GM23338 (cell line): ENCODE data around the gene MAPK12. TPM values are rescaled to one million over a fixed set of nuclear protein-coding genes. Genes with fewer than 3 reads are reported as not detected.

Source experiments
- ATAC-seq: fragments of 200-7000 bp; cut with Tn5 transposase; 3 replicates; pipeline ENCODE4 v1.9.1; 2020
- DNase-seq: peaks from one replicate; pipeline ENCODE4 v3.0.0-alpha.2; 2015; ENCODE audit warnings: low spot score
- H2AFZ ChIP-seq: fragments of 200-600 bp; sonication (generic); 2 replicates; pipeline ENCODE4 v1.8.0; 2016; ENCODE audit warnings: antibody characterized with exemption, mild to moderate bottlenecking, moderate library complexity
- H3F3A ChIP-seq: fragments of 200-600 bp; sonication (generic); replicated peaks from 2 replicates; pipeline ENCODE4 v1.8.0; 2017; ENCODE audit warnings: antibody characterized with exemption, mixed run types, low read depth
- H3K27ac ChIP-seq: fragments of 200-600 bp; sonication (generic); 2 replicates; pipeline ENCODE4 v1.6.1; 2016; ENCODE audit warnings: low read depth
- H3K27me3 ChIP-seq: fragments of 200-600 bp; sonication (generic); 2 replicates; pipeline ENCODE4 v1.8.0; 2016; ENCODE audit warnings: mild to moderate bottlenecking, mixed run types, moderate library complexity; ENCODE audit not compliant: insufficient read depth
- H3K36me3 ChIP-seq: fragments of 200-600 bp; sonication (generic); 2 replicates; pipeline ENCODE4 v1.8.0; 2016; ENCODE audit warnings: mild to moderate bottlenecking; ENCODE audit not compliant: insufficient read depth
- H3K4me1 ChIP-seq: fragments of 200-600 bp; sonication (generic); 2 replicates; pipeline ENCODE4 v1.8.0; 2016; ENCODE audit warnings: mild to moderate bottlenecking, moderate library complexity; ENCODE audit not compliant: insufficient read depth
- H3K4me2 ChIP-seq: fragments of 200-600 bp; sonication (generic); 2 replicates; pipeline ENCODE4 v1.7.1; 2017; ENCODE audit warnings: mixed run types
- H3K4me3 ChIP-seq: fragments of 200-600 bp; sonication (generic); 2 replicates; pipeline ENCODE4 v1.6.1; 2016; ENCODE audit warnings: mixed run types
- H3K79me2 ChIP-seq: fragments of 200-600 bp; sonication (generic); replicated peaks from 2 replicates; pipeline ENCODE4 v1.8.0; 2017; ENCODE audit warnings: mild to moderate bottlenecking; ENCODE audit not compliant: insufficient read depth
- H3K9me2 ChIP-seq: fragments of 200-600 bp; sonication (generic); 2 replicates; pipeline ENCODE4 v1.8.0; 2017; ENCODE audit not compliant: insufficient read depth
- H4K20me1 ChIP-seq: fragments of 200-600 bp; sonication (generic); replicated peaks from 2 replicates; pipeline ENCODE4 v1.8.0; 2017; ENCODE audit warnings: mild to moderate bottlenecking; ENCODE audit not compliant: insufficient read depth
- H3K27ac Mint-ChIP-seq: 2 replicates; pipeline ENCODE4 v1.8.0; 2020; ENCODE audit warnings: inconsistent platforms, mild to moderate bottlenecking, moderate library complexity, mixed read lengths
- H3K27me3 Mint-ChIP-seq: 3 replicates; pipeline ENCODE4 v1.8.0; 2022; ENCODE audit warnings: low read depth, mild to moderate bottlenecking, moderate library complexity, mixed read lengths, inconsistent platforms; ENCODE audit not compliant: insufficient read depth, poor library complexity
- H3K36me3 Mint-ChIP-seq: 3 replicates; pipeline ENCODE4 v1.8.0; 2021; ENCODE audit warnings: low read depth, mild to moderate bottlenecking, inconsistent platforms, moderate library complexity, mixed read lengths
- H3K4me1 Mint-ChIP-seq: 3 replicates; pipeline ENCODE4 v1.8.0; 2020; ENCODE audit warnings: mild to moderate bottlenecking, inconsistent platforms, mixed read lengths
- H3K4me3 Mint-ChIP-seq: 3 replicates; pipeline ENCODE4 v1.8.0; 2021; ENCODE audit warnings: moderate library complexity, mild to moderate bottlenecking, inconsistent platforms, mixed read lengths
- H3K9me3 Mint-ChIP-seq: 3 replicates; pipeline ENCODE4 v1.8.0; 2020; ENCODE audit warnings: moderate library complexity, mild to moderate bottlenecking, inconsistent platforms, mixed read lengths
- JUNB ChIP-seq: IDR thresholded peaks from one replicate; pipeline ENCODE4 v1.6.1; 2016; ENCODE audit warnings: antibody characterized with exemption; ENCODE audit not compliant: unreplicated experiment
- NANOG ChIP-seq: IDR thresholded peaks from 2 replicates; pipeline ENCODE4 v1.6.1; 2016; ENCODE audit warnings: antibody characterized with exemption, borderline replicate concordance
- STAT1 ChIP-seq: IDR thresholded peaks from one replicate; pipeline ENCODE4 v1.6.1; 2016; ENCODE audit warnings: antibody characterized with exemption; ENCODE audit not compliant: unreplicated experiment
- polyA plus RNA-seq: library from polyadenylated mRNA; unstranded; fragments of >200 nt; fragmentation: Nextera tagmentation; extraction: Ambion mirVana; gene quantifications from 2 replicates; pipeline ENCODE4 v1.2.1, GENCODE V29; 2016
- total RNA-seq: library from RNA; depleted of rRNA; stranded (reverse); fragments of >200 nt; shearing (Covaris generic); gene quantifications from 2 replicates; pipeline ENCODE4 v1.2.3, GENCODE V29; 2014
- TF ChIP-seq, protein P1 (sequence below): fragments of 250-450 bp; sonication (Bioruptor Pico); IDR thresholded peaks from 2 replicates; pipeline ENCODE4 v1.5.0; 2020; ENCODE audit warnings: mild to moderate bottlenecking, moderate library complexity
- TF ChIP-seq, protein P2 (sequence below): IDR thresholded peaks from 2 replicates; pipeline ENCODE4 v1.6.1; 2016; ENCODE audit warnings: antibody characterized with exemption
- TF ChIP-seq, protein P3 (sequence below): IDR thresholded peaks from one replicate; pipeline ENCODE4 v1.6.1; 2018; ENCODE audit warnings: antibody characterized with exemption; ENCODE audit not compliant: unreplicated experiment

Gene MAPK12
- total and polyA plus RNA-seq, 2 experiments from 2014 or later = 10.4 to 26.1 TPM

DNA sequence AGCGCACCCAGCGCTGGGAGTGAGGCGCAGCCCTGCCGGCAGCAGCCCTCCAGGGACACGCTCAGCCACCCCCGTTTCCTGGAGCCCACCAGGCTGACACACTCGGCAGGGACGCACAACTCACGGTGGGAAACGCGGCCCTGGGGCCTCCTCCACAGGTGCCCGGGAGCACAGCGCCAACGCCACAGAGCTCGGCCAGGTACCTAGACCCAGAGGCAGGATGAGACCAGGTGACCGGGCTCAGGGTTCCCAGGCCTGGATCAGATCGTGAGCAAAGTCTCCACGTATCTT is 34.7 kb downstream of the MAPK12 start:
- ATAC-seq (no peak), DNase-seq (no peak)
- TF ChIP-seq, protein P1, sequence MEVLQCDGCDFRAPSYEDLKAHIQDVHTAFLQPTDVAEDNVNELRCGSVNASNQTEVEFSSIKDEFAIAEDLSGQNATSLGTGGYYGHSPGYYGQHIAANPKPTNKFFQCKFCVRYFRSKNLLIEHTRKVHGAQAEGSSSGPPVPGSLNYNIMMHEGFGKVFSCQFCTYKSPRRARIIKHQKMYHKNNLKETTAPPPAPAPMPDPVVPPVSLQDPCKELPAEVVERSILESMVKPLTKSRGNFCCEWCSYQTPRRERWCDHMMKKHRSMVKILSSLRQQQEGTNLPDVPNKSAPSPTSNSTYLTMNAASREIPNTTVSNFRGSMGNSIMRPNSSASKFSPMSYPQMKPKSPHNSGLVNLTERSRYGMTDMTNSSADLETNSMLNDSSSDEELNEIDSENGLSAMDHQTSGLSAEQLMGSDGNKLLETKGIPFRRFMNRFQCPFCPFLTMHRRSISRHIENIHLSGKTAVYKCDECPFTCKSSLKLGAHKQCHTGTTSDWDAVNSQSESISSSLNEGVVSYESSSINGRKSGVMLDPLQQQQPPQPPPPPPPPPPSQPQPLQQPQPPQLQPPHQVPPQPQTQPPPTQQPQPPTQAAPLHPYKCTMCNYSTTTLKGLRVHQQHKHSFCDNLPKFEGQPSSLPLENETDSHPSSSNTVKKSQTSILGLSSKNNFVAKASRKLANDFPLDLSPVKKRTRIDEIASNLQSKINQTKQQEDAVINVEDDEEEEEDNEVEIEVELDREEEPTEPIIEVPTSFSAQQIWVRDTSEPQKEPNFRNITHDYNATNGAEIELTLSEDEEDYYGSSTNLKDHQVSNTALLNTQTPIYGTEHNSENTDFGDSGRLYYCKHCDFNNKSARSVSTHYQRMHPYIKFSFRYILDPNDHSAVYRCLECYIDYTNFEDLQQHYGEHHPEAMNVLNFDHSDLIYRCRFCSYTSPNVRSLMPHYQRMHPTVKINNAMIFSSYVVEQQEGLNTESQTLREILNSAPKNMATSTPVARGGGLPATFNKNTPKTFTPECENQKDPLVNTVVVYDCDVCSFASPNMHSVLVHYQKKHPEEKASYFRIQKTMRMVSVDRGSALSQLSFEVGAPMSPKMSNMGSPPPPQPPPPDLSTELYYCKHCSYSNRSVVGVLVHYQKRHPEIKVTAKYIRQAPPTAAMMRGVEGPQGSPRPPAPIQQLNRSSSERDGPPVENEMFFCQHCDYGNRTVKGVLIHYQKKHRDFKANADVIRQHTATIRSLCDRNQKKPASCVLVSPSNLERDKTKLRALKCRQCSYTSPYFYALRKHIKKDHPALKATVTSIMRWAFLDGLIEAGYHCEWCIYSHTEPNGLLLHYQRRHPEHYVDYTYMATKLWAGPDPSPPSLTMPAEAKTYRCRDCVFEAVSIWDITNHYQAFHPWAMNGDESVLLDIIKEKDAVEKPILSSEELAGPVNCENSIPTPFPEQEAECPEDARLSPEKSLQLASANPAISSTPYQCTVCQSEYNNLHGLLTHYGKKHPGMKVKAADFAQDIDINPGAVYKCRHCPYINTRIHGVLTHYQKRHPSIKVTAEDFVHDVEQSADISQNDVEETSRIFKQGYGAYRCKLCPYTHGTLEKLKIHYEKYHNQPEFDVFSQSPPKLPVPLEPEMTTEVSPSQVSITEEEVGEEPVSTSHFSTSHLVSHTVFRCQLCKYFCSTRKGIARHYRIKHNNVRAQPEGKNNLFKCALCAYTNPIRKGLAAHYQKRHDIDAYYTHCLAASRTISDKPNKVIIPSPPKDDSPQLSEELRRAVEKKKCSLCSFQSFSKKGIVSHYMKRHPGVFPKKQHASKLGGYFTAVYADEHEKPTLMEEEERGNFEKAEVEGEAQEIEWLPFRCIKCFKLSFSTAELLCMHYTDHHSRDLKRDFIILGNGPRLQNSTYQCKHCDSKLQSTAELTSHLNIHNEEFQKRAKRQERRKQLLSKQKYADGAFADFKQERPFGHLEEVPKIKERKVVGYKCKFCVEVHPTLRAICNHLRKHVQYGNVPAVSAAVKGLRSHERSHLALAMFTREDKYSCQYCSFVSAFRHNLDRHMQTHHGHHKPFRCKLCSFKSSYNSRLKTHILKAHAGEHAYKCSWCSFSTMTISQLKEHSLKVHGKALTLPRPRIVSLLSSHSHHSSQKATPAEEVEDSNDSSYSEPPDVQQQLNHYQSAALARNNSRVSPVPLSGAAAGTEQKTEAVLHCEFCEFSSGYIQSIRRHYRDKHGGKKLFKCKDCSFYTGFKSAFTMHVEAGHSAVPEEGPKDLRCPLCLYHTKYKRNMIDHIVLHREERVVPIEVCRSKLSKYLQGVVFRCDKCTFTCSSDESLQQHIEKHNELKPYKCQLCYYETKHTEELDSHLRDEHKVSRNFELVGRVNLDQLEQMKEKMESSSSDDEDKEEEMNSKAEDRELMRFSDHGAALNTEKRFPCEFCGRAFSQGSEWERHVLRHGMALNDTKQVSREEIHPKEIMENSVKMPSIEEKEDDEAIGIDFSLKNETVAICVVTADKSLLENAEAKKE (CRISPR knock-in tag) = no peak
- TF ChIP-seq, protein P2, sequence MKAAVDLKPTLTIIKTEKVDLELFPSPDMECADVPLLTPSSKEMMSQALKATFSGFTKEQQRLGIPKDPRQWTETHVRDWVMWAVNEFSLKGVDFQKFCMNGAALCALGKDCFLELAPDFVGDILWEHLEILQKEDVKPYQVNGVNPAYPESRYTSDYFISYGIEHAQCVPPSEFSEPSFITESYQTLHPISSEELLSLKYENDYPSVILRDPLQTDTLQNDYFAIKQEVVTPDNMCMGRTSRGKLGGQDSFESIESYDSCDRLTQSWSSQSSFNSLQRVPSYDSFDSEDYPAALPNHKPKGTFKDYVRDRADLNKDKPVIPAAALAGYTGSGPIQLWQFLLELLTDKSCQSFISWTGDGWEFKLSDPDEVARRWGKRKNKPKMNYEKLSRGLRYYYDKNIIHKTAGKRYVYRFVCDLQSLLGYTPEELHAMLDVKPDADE = no peak
- TF ChIP-seq NANOG (no peak), JUNB (no peak), STAT1 (no peak)
- TF ChIP-seq, protein P3, sequence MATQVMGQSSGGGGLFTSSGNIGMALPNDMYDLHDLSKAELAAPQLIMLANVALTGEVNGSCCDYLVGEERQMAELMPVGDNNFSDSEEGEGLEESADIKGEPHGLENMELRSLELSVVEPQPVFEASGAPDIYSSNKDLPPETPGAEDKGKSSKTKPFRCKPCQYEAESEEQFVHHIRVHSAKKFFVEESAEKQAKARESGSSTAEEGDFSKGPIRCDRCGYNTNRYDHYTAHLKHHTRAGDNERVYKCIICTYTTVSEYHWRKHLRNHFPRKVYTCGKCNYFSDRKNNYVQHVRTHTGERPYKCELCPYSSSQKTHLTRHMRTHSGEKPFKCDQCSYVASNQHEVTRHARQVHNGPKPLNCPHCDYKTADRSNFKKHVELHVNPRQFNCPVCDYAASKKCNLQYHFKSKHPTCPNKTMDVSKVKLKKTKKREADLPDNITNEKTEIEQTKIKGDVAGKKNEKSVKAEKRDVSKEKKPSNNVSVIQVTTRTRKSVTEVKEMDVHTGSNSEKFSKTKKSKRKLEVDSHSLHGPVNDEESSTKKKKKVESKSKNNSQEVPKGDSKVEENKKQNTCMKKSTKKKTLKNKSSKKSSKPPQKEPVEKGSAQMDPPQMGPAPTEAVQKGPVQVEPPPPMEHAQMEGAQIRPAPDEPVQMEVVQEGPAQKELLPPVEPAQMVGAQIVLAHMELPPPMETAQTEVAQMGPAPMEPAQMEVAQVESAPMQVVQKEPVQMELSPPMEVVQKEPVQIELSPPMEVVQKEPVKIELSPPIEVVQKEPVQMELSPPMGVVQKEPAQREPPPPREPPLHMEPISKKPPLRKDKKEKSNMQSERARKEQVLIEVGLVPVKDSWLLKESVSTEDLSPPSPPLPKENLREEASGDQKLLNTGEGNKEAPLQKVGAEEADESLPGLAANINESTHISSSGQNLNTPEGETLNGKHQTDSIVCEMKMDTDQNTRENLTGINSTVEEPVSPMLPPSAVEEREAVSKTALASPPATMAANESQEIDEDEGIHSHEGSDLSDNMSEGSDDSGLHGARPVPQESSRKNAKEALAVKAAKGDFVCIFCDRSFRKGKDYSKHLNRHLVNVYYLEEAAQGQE = no peak
- Mint-ChIP-seq H3K4me1 (no peaks in the 10 kb centered on the region), H3K27me3 (peaks cover 7% of the 10 kb centered on the region), H3K4me3 (no peak overlapping the region), H3K27ac (no peak overlapping the region), H3K36me3 (peaks cover 20% of the 10 kb centered on the region), H3K9me3 (no peaks in the 10 kb centered on the region)
- Histone ChIP-seq H2AFZ (no peak overlapping the region), H3K36me3 (no peaks in the 10 kb centered on the region), H3K79me2 (no peaks in the 10 kb centered on the region), H3K4me1 (no peaks in the 10 kb centered on the region), H4K20me1 (peaks cover 9% of the 10 kb centered on the region), H3K4me2 (no peak overlapping the region), H3K27ac (no peak overlapping the region), H3K27me3 (no peaks in the 10 kb centered on the region), H3K4me3 (no peak overlapping the region), H3F3A (no peaks in the 10 kb centered on the region), H3K9me2 (no peaks in the 10 kb centered on the region)
